NCI-H226 (cell line): ENCODE results near the gene PCGF6.

Experiments
- DNase-seq: peaks from one replicate; pipeline ENCODE4 v3.0.0-alpha.2; 2015

Gene PCGF6

GRCh38 chr10:103254538-103255325 is 96.2 kb downstream of the PCGF6 start:
- DNase-seq = peak; percentile 84

GRCh38 chr10:103254113-103254512 is 96.8 kb downstream of the PCGF6 start:
- DNase-seq = no peak
